Activated CD4-positive, alpha-beta T cell treated with anti-CD3 and anti-CD28 coated beads, Interleukin-2, amount 50 U/mL, for 24 hours (primary cell): Measurements from ENCODE around the gene DNAJB4.
A peak's percentile ranks its signal among the peaks of the same experiment; 100 is the strongest.

Experiments
- DNase-seq, 2 donors: peaks; one replicate each; pipeline ENCODE4 v3.0.0-alpha.2; 2020; ENCODE audit warnings: low read depth in 1 of 2, low spot score in 1 of 2

The DNAJB4 gene

GRCh38 chr1:78036450-78036849 is 31.7 kb downstream of the DNAJB4 start:
- DNase-seq, result no peak

DNA sequence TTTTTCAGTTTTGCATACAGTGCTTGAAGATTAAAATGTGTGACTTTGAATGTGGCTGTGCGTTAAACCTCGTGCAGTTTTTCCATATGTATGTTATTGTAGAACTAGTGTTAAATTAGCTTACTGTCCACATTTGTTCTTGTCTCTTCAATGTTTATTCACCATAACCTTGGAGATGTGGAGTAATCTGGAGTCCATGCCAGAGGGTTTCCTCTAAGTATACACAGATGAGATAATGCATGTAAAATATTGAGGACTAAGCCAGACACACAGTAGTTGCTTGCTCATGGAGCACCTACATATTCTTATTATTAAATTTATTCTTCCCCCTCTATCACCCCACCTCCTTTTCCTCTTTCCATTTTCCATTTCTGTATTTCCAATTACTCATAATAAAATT is 33.3 kb downstream of the DNAJB4 start:
- no peak for DNase-seq

DNA sequence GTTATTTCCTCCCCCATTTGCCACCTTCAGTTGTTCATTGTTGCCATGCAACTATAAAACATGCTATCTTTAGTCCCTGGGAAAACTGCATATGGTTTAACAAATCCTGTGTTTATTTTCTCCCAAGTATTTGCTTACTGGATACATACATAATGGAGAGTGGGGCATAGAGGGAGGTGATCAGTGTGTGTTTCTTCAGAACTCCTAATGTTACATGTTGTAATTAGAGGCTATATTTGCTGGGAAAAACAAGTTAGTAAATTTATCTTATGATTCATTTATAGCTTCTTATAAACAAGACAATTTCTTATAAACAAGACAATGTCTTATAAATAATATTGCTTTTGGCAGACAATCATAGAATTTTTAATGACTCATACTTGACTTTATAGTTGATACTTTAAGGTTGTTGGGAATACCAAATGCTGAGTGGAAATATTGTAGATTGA is 33.8 kb downstream of the DNAJB4 start:
- no peak for DNase-seq

DNA sequence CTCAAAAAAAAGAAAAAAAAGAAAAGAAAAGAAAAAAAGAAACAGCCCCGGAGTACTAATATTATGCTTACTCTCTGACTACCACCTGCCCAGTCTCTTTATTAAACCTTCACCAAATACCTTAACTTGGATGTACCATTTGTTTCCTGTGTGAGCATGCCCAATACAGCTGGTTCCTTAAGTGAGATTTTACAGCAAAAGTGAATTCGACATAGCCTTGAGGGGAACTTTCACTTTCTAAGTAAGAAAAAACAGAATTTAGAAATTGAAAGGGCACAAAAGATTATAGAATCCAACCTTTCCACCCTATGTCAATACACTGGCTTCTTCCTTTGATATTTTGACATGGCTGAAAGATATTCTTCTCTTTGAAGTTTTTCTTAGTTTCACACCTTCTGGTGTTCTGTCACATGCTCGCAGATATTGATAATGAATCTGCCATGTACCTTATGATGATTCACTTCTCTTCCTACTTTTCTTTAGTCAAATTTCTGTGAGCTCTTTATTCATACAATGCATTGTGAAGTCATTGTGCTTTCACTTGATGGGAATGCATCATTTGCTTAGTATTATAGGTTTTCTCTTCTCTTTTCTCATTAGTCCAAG is 35.8 kb downstream of the DNAJB4 start:
- DNase-seq, result no peak

GRCh38 chr1:78043436-78043835 is 38.7 kb downstream of the DNAJB4 start:
- no peak for DNase-seq

GRCh38 chr1:78044796-78045562 is 40.2 kb downstream of the DNAJB4 start:
- DNase-seq, result no peak

GRCh38 chr1:78045563-78045925 is 40.8 kb downstream of the DNAJB4 start:
- DNase-seq, result no peak

DNA sequence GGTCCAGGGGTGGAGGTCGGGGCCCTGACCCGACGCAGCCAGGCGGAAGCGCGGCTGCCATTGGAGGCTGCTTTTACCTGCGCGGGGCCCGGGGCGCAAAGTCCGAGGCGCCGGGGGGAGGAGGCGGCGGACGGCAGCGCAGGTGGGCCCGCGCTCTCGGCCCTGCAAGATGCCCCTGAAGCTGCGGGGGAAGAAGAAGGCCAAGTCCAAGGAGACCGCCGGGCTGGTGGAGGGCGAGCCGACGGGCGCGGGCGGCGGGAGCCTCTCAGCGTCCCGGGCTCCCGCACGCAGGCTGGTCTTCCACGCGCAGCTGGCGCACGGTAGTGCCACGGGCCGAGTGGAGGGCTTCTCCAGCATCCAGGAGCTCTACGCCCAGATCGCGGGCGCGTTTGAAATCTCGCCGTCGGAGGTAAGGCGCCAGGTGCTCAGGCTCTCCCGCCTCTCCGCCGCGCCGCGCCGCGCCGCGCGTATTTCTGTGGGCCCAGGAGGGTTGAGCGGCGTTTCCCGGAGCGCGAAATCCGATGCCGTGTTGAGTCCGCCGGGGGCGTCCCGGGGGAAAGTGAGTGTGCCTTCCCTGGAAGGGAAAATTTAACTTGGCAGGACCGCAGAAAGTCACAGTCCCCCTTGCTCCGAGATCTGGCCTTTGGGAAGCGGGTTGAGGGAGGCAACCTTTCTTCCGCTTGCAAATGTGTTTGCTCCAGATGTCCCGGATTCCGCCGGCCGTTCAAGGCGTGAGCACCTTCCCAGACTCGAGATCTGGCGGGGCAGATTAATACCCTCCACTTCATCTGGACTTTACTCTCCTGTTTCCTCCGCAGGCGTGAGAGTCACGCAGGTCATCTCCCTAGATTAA is 41.4 kb downstream of the DNAJB4 start, which contains the start of gene GIPC2:
Gene GIPC2, plus strand, starts transcription at position 41 of the 853 bp plus-strand sequence. Its CDS starts 129 bp downstream, at position 170.
- DNase-seq, result peak in 1 of 2 donors; percentile 4

GRCh38 chr1:78047106-78047505 is 42.4 kb downstream of the DNAJB4 start:
- DNase-seq, result no peak

GRCh38 chr1:78047631-78048030 is 42.9 kb downstream of the DNAJB4 start:
- DNase-seq, result no peak

DNA sequence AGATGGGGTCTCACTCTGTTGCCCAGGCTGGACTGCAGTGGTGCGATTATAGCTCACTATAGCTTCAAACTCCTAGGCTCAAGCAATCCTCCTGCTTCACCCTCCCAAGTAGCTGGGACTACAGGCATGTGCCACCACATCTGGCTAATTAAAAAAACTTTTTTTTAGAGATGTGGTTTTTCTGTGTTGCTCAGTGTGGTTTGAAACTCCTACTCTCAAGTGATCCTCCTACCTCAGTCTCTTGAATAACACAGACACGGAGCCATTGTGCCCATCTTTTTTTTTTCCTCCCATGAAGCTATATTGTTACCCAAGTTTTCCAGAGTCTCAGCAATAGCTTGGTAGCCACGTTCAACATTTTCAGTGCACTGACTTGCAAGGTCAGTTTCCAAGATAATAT is 43.7 kb downstream of the DNAJB4 start:
- no peak for DNase-seq

DNA sequence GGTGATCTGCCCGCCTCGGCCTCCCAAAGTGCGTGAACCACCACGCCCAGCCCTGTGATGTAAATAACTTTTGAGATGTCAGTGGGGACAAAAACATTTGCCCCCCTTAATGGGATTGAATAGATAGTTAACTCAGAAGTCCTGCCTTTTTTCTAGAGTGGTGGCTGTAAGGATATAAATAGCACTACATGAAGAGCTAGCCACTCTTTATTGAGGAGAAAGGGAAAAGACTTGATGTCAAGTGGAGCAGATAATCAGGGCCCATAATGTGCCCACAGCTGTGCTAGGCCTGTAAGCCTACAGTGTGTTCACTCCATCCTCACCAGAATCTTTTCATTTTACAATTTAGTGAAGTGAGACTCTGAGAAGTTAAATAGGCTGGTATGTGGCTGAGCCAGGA is 44.7 kb downstream of the DNAJB4 start:
- DNase-seq, result no peak

- DNase-seq, result no peak
Observed at GRCh38 chr1:78051005-78051404, 46.3 kb downstream of the DNAJB4 start.

- no peak for DNase-seq
Observed at GRCh38 chr1:78052685-78053405, 48.1 kb downstream of the DNAJB4 start.

DNA sequence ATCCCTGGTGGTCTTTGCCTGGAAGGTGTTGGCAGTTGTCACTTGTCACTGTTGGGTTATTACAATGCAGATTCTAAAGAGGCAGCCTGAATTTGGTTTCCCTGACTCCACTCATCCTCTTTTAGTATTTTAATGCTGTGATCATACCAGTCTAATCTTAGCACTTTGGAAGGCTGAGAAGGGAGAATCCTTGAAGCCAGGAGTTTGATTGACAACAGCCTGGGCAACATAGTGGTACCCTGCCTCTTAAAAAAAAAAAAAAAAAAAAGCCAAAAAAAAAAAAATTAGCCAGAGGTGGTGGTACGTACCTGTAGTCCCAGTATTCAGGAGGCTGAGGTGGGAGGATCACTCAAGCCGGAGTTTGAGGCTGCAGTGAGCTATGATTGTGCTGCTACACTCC is 48.8 kb downstream of the DNAJB4 start:
- no peak for DNase-seq

DNA sequence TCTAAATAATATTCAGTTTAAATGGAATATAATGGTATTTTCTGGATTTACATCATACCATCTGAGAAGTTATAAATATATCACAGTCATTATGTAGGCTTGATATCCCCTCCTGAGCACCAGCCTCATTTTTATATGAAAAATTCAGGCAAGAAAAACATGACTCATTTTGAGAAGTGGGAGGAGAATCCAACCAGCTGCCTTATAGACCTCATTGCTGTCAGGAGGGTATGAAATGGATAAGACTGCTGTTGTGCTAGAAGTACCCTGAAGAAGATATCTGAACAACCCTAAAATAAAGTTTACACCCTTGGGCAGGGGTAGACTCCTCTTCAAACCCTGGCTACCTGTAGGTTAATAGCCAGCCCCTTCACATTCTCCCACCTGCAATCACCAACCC is 49.8 kb downstream of the DNAJB4 start:
- no peak for DNase-seq

DNA sequence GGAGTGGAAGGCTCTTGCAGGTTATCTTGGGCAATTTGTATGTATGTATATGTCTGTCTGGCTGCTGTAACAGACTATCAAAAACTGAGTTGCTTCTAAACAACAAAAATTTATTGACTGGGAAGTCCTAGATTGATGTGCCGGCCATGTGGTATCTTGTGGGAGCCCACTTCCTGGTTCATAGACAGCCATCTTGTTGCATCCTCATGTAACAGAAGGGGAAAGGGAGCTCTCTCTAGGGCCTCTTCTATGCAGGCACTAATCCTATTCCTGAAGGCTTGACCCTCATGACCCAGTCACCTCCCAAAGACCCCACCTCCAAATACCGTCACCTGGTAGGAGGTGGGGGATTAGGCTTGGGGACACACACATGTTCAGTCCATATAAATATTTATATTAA is 50.2 kb downstream of the DNAJB4 start:
- DNase-seq, result no peak

- no peak for DNase-seq
Observed at GRCh38 chr1:78055565-78056132, 50.9 kb downstream of the DNAJB4 start.

- no peak for DNase-seq
Observed at GRCh38 chr1:78058670-78059069, 53.9 kb downstream of the DNAJB4 start.

GRCh38 chr1:78060857-78061563 is 56.3 kb downstream of the DNAJB4 start:
- DNase-seq, result no peak
